Type B pancreatic cell (in vitro differentiated cells): Measurements from ENCODE around the gene SMTNL2. TPM values are rescaled to one million over a fixed set of nuclear protein-coding genes. Genes with fewer than 3 reads are reported as not detected.

Experiments used
- DNase-seq: peaks from one replicate; pipeline ENCODE4 v3.0.0; 2021; ENCODE audit warnings: mixed read lengths; ENCODE audit not compliant: unreplicated experiment; ENCODE audit errors: extremely low spot score
- H3K27ac Mint-ChIP-seq: 2 replicates; pipeline ENCODE4 v1.8.0; 2021; ENCODE audit warnings: mild to moderate bottlenecking, mixed read lengths
- H3K27me3 Mint-ChIP-seq: 2 replicates; pipeline ENCODE4 v1.8.0; 2021; ENCODE audit warnings: mixed read lengths
- H3K36me3 Mint-ChIP-seq: 2 replicates; pipeline ENCODE4 v1.8.0; 2021; ENCODE audit warnings: mixed read lengths
- H3K4me1 Mint-ChIP-seq: one replicate; pipeline ENCODE4 v1.8.0; 2021; ENCODE audit warnings: mixed read lengths; ENCODE audit not compliant: unreplicated experiment
- H3K4me3 Mint-ChIP-seq: 2 replicates; pipeline ENCODE4 v1.8.0; 2021; ENCODE audit warnings: mild to moderate bottlenecking, mixed read lengths
- H3K9me3 Mint-ChIP-seq: 2 replicates; pipeline ENCODE4 v1.8.0; 2021; ENCODE audit warnings: mixed read lengths
- total RNA-seq: library from RNA; stranded (reverse); gene quantifications from 2 replicates; pipeline ENCODE4 v1.2.1, GENCODE V29; 2021; ENCODE audit warnings: low replicate concordance
- TF ChIP-seq, protein P1 (sequence below): fragments of 200-600 bp; sonication (generic); conservative IDR thresholded peaks from 2 replicates; pipeline ENCODE4 v1.5.0; 2021; ENCODE audit warnings: antibody characterized with exemption, mild to moderate bottlenecking

The SMTNL2 gene
- total RNA-seq, 1 donor from 2014 or later: 25.5 TPM

DNA sequence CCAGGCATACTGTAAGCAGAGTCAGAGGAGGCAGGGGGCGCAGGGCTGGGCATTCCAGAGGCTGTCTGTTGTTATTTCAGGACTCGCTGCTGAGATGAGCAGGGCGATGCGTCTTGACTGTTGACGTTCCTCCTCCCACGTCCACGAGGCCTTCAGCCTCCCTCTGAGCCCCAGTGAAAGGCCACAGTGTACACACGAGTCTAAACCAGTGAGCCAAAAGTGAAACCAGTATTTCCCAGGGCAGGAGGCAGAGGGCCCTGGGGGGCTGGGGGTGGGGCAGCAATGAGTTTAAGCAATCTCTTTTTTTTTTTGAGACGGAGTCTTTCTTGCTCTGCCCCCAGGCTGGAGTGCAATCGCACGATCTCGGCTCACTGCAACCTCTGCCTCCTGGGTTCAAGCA is 21.5 kb downstream of the SMTNL2 start:
- Mint-ChIP-seq H3K4me3 (peak overlapping the region; percentile 40), H3K27ac (peak overlapping the region; percentile 36), H3K36me3 (peaks cover 17% of the 10 kb centered on the region), H3K9me3 (no peaks in the 10 kb centered on the region), H3K4me1 (peaks cover 61% of the 10 kb centered on the region), H3K27me3 (no peaks in the 10 kb centered on the region)
- no peak for DNase-seq
- TF ChIP-seq, protein P1, sequence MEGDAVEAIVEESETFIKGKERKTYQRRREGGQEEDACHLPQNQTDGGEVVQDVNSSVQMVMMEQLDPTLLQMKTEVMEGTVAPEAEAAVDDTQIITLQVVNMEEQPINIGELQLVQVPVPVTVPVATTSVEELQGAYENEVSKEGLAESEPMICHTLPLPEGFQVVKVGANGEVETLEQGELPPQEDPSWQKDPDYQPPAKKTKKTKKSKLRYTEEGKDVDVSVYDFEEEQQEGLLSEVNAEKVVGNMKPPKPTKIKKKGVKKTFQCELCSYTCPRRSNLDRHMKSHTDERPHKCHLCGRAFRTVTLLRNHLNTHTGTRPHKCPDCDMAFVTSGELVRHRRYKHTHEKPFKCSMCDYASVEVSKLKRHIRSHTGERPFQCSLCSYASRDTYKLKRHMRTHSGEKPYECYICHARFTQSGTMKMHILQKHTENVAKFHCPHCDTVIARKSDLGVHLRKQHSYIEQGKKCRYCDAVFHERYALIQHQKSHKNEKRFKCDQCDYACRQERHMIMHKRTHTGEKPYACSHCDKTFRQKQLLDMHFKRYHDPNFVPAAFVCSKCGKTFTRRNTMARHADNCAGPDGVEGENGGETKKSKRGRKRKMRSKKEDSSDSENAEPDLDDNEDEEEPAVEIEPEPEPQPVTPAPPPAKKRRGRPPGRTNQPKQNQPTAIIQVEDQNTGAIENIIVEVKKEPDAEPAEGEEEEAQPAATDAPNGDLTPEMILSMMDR: no peak

DNA sequence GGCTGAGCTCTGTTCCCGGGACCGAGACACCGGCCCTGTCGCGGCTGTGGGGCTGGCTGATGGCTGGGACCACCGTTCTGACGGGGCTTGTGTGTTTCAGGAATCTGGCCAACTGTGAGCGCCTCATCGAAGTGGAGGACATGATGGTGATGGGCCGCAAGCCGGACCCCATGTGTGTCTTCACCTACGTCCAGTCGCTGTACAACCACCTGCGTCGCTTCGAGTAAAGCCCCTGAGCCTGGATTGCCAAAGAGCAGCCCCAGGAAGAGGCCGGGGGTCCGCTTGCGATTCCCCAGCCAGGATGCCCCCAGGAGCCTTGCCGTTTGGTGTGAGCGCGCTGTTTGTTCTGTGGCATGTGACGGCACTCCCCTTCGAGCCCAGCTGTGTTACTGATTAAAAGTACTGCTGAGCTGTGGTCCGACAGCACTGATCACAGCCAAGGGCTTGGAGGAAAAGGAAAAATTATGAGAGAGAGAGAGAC is 23.0 kb downstream of the SMTNL2 start:
- Mint-ChIP-seq H3K9me3 (no peaks in the 10 kb centered on the region), H3K27me3 (no peaks in the 10 kb centered on the region), H3K4me1 (peaks cover 59% of the 10 kb centered on the region), H3K36me3 (peaks cover 17% of the 10 kb centered on the region), H3K4me3 (peak overlapping the region; percentile 75), H3K27ac (peak overlapping the region; percentile 70)
- no peak for DNase-seq
- TF ChIP-seq, protein P1: no peak

DNA sequence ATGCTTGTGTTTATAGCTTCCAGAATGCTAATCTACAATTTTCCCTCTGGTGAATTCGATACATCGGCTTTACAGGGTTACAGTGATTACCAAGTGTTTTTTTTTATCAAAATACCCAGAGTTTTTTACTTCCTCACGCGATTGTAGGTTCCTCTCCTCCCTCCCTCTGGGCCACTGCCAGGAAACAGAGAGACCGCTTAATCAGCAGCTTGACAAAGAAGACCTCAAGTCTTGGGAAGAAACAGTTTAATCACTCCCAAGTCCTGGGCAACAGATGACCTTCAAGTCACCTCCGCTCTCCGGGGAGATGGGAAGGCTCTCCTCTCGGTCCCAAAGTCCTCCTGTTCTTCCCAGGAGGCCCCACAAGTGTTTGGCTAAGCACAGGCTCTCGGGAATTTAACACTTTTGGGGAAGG is 23.5 kb downstream of the SMTNL2 start:
- Mint-ChIP-seq H3K4me3 (peak overlapping the region; percentile 75), H3K9me3 (no peaks in the 10 kb centered on the region), H3K27me3 (no peaks in the 10 kb centered on the region), H3K4me1 (peaks cover 59% of the 10 kb centered on the region), H3K27ac (peak overlapping the region; percentile 70), H3K36me3 (peaks cover 17% of the 10 kb centered on the region)
- no peak for DNase-seq
- TF ChIP-seq, protein P1: no peak

DNA sequence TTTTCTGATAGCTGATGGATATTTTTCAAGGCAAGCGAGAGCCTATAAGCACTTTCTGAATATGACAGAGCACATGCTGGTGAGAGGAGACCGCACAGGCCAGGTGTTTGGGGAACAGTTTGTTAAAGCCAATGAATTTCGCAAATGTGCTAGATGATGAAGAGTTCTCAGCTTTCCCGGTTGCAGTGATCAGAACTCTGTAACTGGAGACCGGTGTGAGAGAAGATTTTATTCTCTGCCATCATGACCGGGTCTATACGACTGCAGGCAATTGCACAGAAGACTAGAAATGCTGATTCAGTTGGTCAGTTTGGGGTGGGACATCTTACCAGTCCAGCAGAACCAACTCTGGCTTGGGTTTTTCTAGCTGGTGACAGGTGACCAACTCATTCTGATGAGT is 25.4 kb downstream of the SMTNL2 start:
- H3K27ac Mint-ChIP-seq: peak overlapping the region; percentile 80
- no peak overlapping the region for H3K4me3 Mint-ChIP-seq
- H3K36me3 Mint-ChIP-seq: peaks cover 8% of the 10 kb centered on the region
- H3K9me3 Mint-ChIP-seq: no peaks in the 10 kb centered on the region
- no peak for DNase-seq
- no peaks in the 10 kb centered on the region for H3K27me3 Mint-ChIP-seq
- H3K4me1 Mint-ChIP-seq: peaks cover 49% of the 10 kb centered on the region
- TF ChIP-seq, protein P1: no peak

DNA sequence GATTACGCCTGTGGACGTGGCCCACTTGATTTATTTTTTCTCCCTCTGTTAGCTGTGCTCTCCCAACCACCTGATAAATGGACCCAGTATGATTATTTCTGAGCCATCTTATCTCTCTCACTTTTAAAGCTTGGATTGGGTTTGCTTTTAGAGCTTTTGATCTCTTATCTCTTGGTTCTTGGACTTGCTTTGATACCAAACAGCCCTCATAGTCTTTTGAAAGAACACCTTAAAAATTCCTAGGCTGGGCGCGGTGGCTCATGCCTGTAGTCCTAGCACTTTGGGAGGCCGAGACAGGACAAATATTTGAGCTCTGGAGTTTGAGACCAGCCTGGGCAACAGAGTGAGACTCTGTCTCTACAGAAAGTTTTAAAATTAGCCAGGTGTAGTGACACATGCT is 25.8 kb downstream of the SMTNL2 start:
- H3K36me3 Mint-ChIP-seq: peaks cover 8% of the 10 kb centered on the region
- H3K4me1 Mint-ChIP-seq: peaks cover 49% of the 10 kb centered on the region
- peak overlapping the region; percentile 65 for H3K4me3 Mint-ChIP-seq
- TF ChIP-seq, protein P1: no peak
- H3K9me3 Mint-ChIP-seq: no peaks in the 10 kb centered on the region
- DNase-seq: no peak
- H3K27me3 Mint-ChIP-seq: no peaks in the 10 kb centered on the region
- peak overlapping the region; percentile 80 for H3K27ac Mint-ChIP-seq

DNA sequence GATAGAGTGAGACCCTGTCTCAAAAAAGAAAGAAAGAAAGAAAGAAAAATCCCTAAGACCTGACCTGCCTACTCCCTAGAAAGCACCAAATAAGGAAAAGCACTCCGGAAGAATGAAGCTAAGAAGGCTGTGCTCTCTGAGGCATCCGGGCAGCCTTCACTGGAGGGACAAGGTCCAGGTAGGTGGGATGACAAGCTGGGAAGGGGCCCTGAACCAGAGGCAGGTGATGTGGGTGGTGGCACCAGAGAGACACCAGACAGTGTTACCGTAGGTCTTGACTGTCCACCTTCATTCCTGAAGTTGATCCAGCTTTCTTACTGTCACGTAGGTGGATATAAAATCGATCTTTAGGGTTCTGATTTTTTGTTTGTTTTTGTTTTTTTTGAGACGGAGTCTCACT is 26.3 kb downstream of the SMTNL2 start:
- no peaks in the 10 kb centered on the region for H3K27me3 Mint-ChIP-seq
- H3K9me3 Mint-ChIP-seq: no peaks in the 10 kb centered on the region
- H3K27ac Mint-ChIP-seq: peak overlapping the region; percentile 80
- DNase-seq: no peak
- H3K4me1 Mint-ChIP-seq: peaks cover 47% of the 10 kb centered on the region
- H3K36me3 Mint-ChIP-seq: peaks cover 8% of the 10 kb centered on the region
- peak overlapping the region; percentile 65 for H3K4me3 Mint-ChIP-seq
- TF ChIP-seq, protein P1: no peak
